ENCODE measurements around the gene PPARGC1A.

The PPARGC1A gene

GRCh38 chr4:23814587-23814986 is 75.3 kb downstream of the PPARGC1A start:
- no peak for TF ChIP-seq PAX5 (IDR thresholded peaks at IDR 0.05; ENCODE audit: insufficient read depth, low read length, severe bottlenecking)
- TF ChIP-seq SPI1 (IDR thresholded peaks at IDR 0.05; ENCODE audit: low read depth, low read length), result no peak
- TF ChIP-seq POLR2AphosphoS5 (IDR thresholded peaks at IDR 0.05; ENCODE audit: low read depth, low read length), result no peak
- no peak for TF ChIP-seq TAF1 (IDR thresholded peaks at IDR 0.05; ENCODE audit: low read depth, low read length)
- no peak for TF ChIP-seq POLR2A (IDR thresholded peaks at IDR 0.05; ENCODE audit: low read depth, low read length)
- no peak for TF ChIP-seq POU2F2 (IDR thresholded peaks at IDR 0.05; ENCODE audit: low read depth, low read length)
- FAIRE-seq, result no peak
- DNase-seq (ENCODE audit: insufficient read length, low spot score), result no peak

GRCh38 chr4:23811161-23811560 is 78.7 kb downstream of the PPARGC1A start:
- no peak for DNase-seq (ENCODE audit: insufficient read length, low spot score)
- FAIRE-seq, result no peak
- TF ChIP-seq PAX5 (IDR thresholded peaks at IDR 0.05; ENCODE audit: insufficient read depth, low read length, severe bottlenecking) (no peak), POLR2A (IDR thresholded peaks at IDR 0.05; ENCODE audit: low read depth, low read length) (no peak), POLR2AphosphoS5 (IDR thresholded peaks at IDR 0.05; ENCODE audit: low read depth, low read length) (no peak), TAF1 (IDR thresholded peaks at IDR 0.05; ENCODE audit: low read depth, low read length) (no peak), SPI1 (IDR thresholded peaks at IDR 0.05; ENCODE audit: low read depth, low read length) (no peak), POU2F2 (IDR thresholded peaks at IDR 0.05; ENCODE audit: low read depth, low read length) (no peak)

GRCh38 chr4:23805450-23805851 is 84.4 kb downstream of the PPARGC1A start:
- TF ChIP-seq SPI1 (IDR thresholded peaks at IDR 0.05; ENCODE audit: low read depth, low read length) (no peak), POU2F2 (IDR thresholded peaks at IDR 0.05; ENCODE audit: low read depth, low read length) (no peak), TAF1 (IDR thresholded peaks at IDR 0.05; ENCODE audit: low read depth, low read length) (no peak), POLR2A (IDR thresholded peaks at IDR 0.05; ENCODE audit: low read depth, low read length) (no peak), PAX5 (IDR thresholded peaks at IDR 0.05; ENCODE audit: insufficient read depth, low read length, severe bottlenecking) (no peak), POLR2AphosphoS5 (IDR thresholded peaks at IDR 0.05; ENCODE audit: low read depth, low read length) (no peak)
- DNase-seq (ENCODE audit: insufficient read length, low spot score) (no peak), FAIRE-seq (no peak)

GRCh38 chr4:23789762-23790161 is 100.1 kb downstream of the PPARGC1A start:
- no peak for TF ChIP-seq PAX5 (IDR thresholded peaks at IDR 0.05; ENCODE audit: insufficient read depth, low read length, severe bottlenecking)
- TF ChIP-seq SPI1 (IDR thresholded peaks at IDR 0.05; ENCODE audit: low read depth, low read length), result no peak
- no peak for TF ChIP-seq TAF1 (IDR thresholded peaks at IDR 0.05; ENCODE audit: low read depth, low read length)
- TF ChIP-seq POLR2AphosphoS5 (IDR thresholded peaks at IDR 0.05; ENCODE audit: low read depth, low read length), result no peak
- TF ChIP-seq POU2F2 (IDR thresholded peaks at IDR 0.05; ENCODE audit: low read depth, low read length), result no peak
- no peak for TF ChIP-seq POLR2A (IDR thresholded peaks at IDR 0.05; ENCODE audit: low read depth, low read length)
- DNase-seq (ENCODE audit: insufficient read length, low spot score) (no peak), FAIRE-seq (no peak)

GRCh38 chr4:23788460-23788859 is 101.4 kb downstream of the PPARGC1A start:
- no peak for DNase-seq (ENCODE audit: insufficient read length, low spot score)
- FAIRE-seq, result no peak

GRCh38 chr4:23788027-23788426 is 101.8 kb downstream of the PPARGC1A start:
- FAIRE-seq, result no peak
- TF ChIP-seq POU2F2 (IDR thresholded peaks at IDR 0.05; ENCODE audit: low read depth, low read length) (no peak), SPI1 (IDR thresholded peaks at IDR 0.05; ENCODE audit: low read depth, low read length) (no peak), PAX5 (IDR thresholded peaks at IDR 0.05; ENCODE audit: insufficient read depth, low read length, severe bottlenecking) (no peak), POLR2A (IDR thresholded peaks at IDR 0.05; ENCODE audit: low read depth, low read length) (no peak), POLR2AphosphoS5 (IDR thresholded peaks at IDR 0.05; ENCODE audit: low read depth, low read length) (no peak), TAF1 (IDR thresholded peaks at IDR 0.05; ENCODE audit: low read depth, low read length) (no peak)
- DNase-seq (ENCODE audit: insufficient read length, low spot score), result no peak

More at GRCh38 chr4:23788460-23788859, 101.4 kb downstream of the PPARGC1A start:
- TF ChIP-seq PAX5 (IDR thresholded peaks at IDR 0.05; ENCODE audit: insufficient read depth, low read length, severe bottlenecking), result no peak
- TF ChIP-seq SPI1 (IDR thresholded peaks at IDR 0.05; ENCODE audit: low read depth, low read length), result no peak
- TF ChIP-seq TAF1 (IDR thresholded peaks at IDR 0.05; ENCODE audit: low read depth, low read length), result no peak
- no peak for TF ChIP-seq POLR2AphosphoS5 (IDR thresholded peaks at IDR 0.05; ENCODE audit: low read depth, low read length)
- no peak for TF ChIP-seq POU2F2 (IDR thresholded peaks at IDR 0.05; ENCODE audit: low read depth, low read length)
- TF ChIP-seq POLR2A (IDR thresholded peaks at IDR 0.05; ENCODE audit: low read depth, low read length), result no peak

- TF ChIP-seq PAX5 (IDR thresholded peaks at IDR 0.05; ENCODE audit: insufficient read depth, low read length, severe bottlenecking) (no peak), TAF1 (IDR thresholded peaks at IDR 0.05; ENCODE audit: low read depth, low read length) (no peak), POLR2AphosphoS5 (IDR thresholded peaks at IDR 0.05; ENCODE audit: low read depth, low read length) (no peak), SPI1 (IDR thresholded peaks at IDR 0.05; ENCODE audit: low read depth, low read length) (no peak), POU2F2 (IDR thresholded peaks at IDR 0.05; ENCODE audit: low read depth, low read length) (no peak), POLR2A (IDR thresholded peaks at IDR 0.05; ENCODE audit: low read depth, low read length) (no peak)
- DNase-seq (ENCODE audit: insufficient read length, low spot score), result no peak
- no peak for FAIRE-seq
Measured at GRCh38 chr4:23782778-23783437, 106.9 kb downstream of the PPARGC1A start.

GRCh38 chr4:23779839-23780238 is 110.0 kb downstream of the PPARGC1A start:
- FAIRE-seq, result no peak
- TF ChIP-seq POLR2AphosphoS5 (IDR thresholded peaks at IDR 0.05; ENCODE audit: low read depth, low read length) (no peak), POLR2A (IDR thresholded peaks at IDR 0.05; ENCODE audit: low read depth, low read length) (no peak), PAX5 (IDR thresholded peaks at IDR 0.05; ENCODE audit: insufficient read depth, low read length, severe bottlenecking) (no peak), TAF1 (IDR thresholded peaks at IDR 0.05; ENCODE audit: low read depth, low read length) (no peak), SPI1 (IDR thresholded peaks at IDR 0.05; ENCODE audit: low read depth, low read length) (no peak), POU2F2 (IDR thresholded peaks at IDR 0.05; ENCODE audit: low read depth, low read length) (no peak)
- DNase-seq (ENCODE audit: insufficient read length, low spot score), result no peak

GRCh38 chr4:23779422-23779821 is 110.4 kb downstream of the PPARGC1A start:
- TF ChIP-seq SPI1 (IDR thresholded peaks at IDR 0.05; ENCODE audit: low read depth, low read length) (no peak), POLR2A (IDR thresholded peaks at IDR 0.05; ENCODE audit: low read depth, low read length) (no peak), TAF1 (IDR thresholded peaks at IDR 0.05; ENCODE audit: low read depth, low read length) (no peak), POU2F2 (IDR thresholded peaks at IDR 0.05; ENCODE audit: low read depth, low read length) (no peak), PAX5 (IDR thresholded peaks at IDR 0.05; ENCODE audit: insufficient read depth, low read length, severe bottlenecking) (no peak), POLR2AphosphoS5 (IDR thresholded peaks at IDR 0.05; ENCODE audit: low read depth, low read length) (no peak)
- DNase-seq (ENCODE audit: insufficient read length, low spot score), result no peak
- no peak for FAIRE-seq
